B cell (primary cell): ENCODE data around the gene ITPKC.

Source experiments
- CTCF ChIP-seq: fragments of 200-600 bp; IDR thresholded peaks from one replicate; pipeline ENCODE4 v1.8.0; 2022; ENCODE audit warnings: antibody characterized with exemption, mild to moderate bottlenecking
- EZH2 ChIP-seq: IDR thresholded peaks from 2 replicates; pipeline ENCODE4 v1.6.1; 2012; ENCODE audit warnings: borderline replicate concordance, low read depth, mild to moderate bottlenecking, moderate library complexity, low read length; ENCODE audit not compliant: insufficient read depth, poor library complexity, severe bottlenecking

DNA sequence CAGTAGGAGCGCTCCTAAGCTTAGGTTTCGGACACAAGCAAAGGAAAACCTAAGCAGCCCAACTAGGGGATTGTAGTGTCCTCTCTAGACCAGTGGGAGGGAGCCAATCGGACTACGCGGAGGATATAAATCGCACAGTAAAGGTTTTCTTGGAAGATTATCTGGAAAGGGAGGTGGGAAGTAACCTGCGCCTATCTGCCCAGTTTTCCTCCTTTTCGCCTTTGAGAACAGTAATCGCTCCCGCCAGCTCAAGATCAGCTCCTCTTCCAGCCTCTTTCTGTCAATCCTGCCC is 60.7 kb downstream of the ITPKC start:
- TF ChIP-seq CTCF (no peak), EZH2 (no peak)
